C4-2B (cell line): ENCODE results near the gene TCP11.

ENCODE experiments used
- ZFX ChIP-seq: fragments of 450-650 bp; IDR thresholded peaks from 2 replicates; pipeline ENCODE4 v1.6.1; 2017
- TF ChIP-seq, protein P1 (sequence below): fragments of 450-650 bp; conservative IDR thresholded peaks from 2 replicates; pipeline ENCODE4 v1.5.1; 2017; ENCODE audit warnings: mild to moderate bottlenecking

DNA sequence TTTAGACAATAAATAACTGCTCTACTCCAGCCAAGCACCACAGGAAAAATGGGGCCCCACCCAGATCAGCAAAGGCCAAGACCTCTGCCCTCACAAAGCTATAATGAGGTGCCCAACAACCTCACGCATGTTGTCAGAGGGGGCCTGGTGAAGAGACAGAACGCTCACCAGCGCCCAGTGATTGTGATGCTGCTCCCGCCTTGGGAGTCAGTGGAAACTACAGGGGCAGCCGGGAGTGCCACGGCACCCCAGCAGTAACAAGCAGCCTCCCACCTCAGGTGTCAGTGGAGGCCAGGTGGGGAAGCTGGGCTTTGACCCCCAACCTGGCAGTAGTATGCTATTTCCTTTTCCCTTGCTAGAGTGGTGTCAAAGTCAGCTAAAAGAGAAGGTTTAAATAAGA, 47.4 kb downstream of the TCP11 start:
- TF ChIP-seq, protein P1, sequence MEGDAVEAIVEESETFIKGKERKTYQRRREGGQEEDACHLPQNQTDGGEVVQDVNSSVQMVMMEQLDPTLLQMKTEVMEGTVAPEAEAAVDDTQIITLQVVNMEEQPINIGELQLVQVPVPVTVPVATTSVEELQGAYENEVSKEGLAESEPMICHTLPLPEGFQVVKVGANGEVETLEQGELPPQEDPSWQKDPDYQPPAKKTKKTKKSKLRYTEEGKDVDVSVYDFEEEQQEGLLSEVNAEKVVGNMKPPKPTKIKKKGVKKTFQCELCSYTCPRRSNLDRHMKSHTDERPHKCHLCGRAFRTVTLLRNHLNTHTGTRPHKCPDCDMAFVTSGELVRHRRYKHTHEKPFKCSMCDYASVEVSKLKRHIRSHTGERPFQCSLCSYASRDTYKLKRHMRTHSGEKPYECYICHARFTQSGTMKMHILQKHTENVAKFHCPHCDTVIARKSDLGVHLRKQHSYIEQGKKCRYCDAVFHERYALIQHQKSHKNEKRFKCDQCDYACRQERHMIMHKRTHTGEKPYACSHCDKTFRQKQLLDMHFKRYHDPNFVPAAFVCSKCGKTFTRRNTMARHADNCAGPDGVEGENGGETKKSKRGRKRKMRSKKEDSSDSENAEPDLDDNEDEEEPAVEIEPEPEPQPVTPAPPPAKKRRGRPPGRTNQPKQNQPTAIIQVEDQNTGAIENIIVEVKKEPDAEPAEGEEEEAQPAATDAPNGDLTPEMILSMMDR, result no peak
- no peak for TF ChIP-seq ZFX
